Vagina (tissue), 2 donors: ENCODE measurements around the gene NUDT8. TPM values are rescaled to one million over a fixed set of nuclear protein-coding genes. Genes with fewer than 3 reads are reported as not detected.

Source experiments
- DNase-seq, 2 donors: peaks; one replicate each; pipeline ENCODE4 v3.0.0-alpha.2; 2017; ENCODE audit errors: extremely low spot score in 2 of 2
- H3K27ac ChIP-seq: fragments of 200-600 bp; sonication (generic); one replicate; pipeline ENCODE4 v1.5.1; 2019
- H3K27me3 ChIP-seq: fragments of 200-600 bp; sonication (generic); one replicate; pipeline ENCODE4 v1.5.1; 2019
- H3K36me3 ChIP-seq, 2 donors: fragments of 200-600 bp; sonication (generic); one replicate each; pipeline ENCODE4 v1.5.1; 2017 to 2019
- H3K4me1 ChIP-seq: fragments of 200-600 bp; sonication (generic); one replicate; pipeline ENCODE4 v1.5.1; 2019
- H3K4me3 ChIP-seq, 2 donors: fragments of 200-600 bp; sonication (generic); 1 replicate in 1 of 2; 2 replicates in 1 of 2; pipeline ENCODE4 v1.5.1; 2016 to 2019
- H3K9me3 ChIP-seq: fragments of 200-600 bp; sonication (generic); one replicate; pipeline ENCODE4 v1.5.1; 2019
- CTCF ChIP-seq, 3 experiments: fragments of 450-650 bp in 2 of 3; fragments of 200-600 bp in 1 of 3; sonication (generic) in 1 of 3; IDR thresholded peaks; one replicate each; pipeline ENCODE4 v1.5.1; 2017 to 2019; ENCODE audit warnings: antibody characterized with exemption in 3 of 3, mild to moderate bottlenecking in 2 of 3, moderate library complexity in 2 of 3
- POLR2A ChIP-seq, 2 donors: fragments of 450-650 bp; IDR thresholded peaks; one replicate each; pipeline ENCODE4 v1.6.1; 2017; ENCODE audit warnings: antibody characterized with exemption in 2 of 2, mild to moderate bottlenecking in 2 of 2, moderate library complexity in 2 of 2
- POLR2AphosphoS5 ChIP-seq, 2 donors: sonication (generic); formaldehyde crosslinking; IDR thresholded peaks; one replicate each; pipeline ENCODE4 v1.9.0; 2017; ENCODE audit warnings: antibody characterized with exemption in 2 of 2, mild to moderate bottlenecking in 2 of 2, low read depth in 1 of 2; ENCODE audit not compliant: insufficient read depth in 1 of 2
- intact Hi-C: fragments of 100-400 bp; cut with DNase I; formaldehyde crosslinking; loops from one replicate; pipeline ENCODE4 v1.15.1; 2023
- total RNA-seq: library from RNA; depleted of rRNA; stranded (reverse); fragments of >200 nt; gene quantifications from one replicate; pipeline ENCODE4 v1.2.3, GENCODE V29; 2016

Gene NUDT8
- total RNA-seq, 1 donor from 2014 or later = 23.8 TPM

- TF ChIP-seq CTCF (IDR thresholded peaks at IDR 0.05) (no peak), POLR2AphosphoS5 (IDR thresholded peaks at IDR 0.05; ENCODE audit: insufficient read depth in 1 of 2, low read depth in 1 of 2) (no peak), POLR2A (IDR thresholded peaks at IDR 0.05) (no peak)
- no peak for DNase-seq
- Histone ChIP-seq H3K27ac (no peak overlapping the region), H3K9me3 (no peaks in the 10 kb centered on the region), H3K4me3 (no peak overlapping the region), H3K36me3 (no peaks in the 10 kb centered on the region), H3K27me3 (no peaks in the 10 kb centered on the region), H3K4me1 (peaks cover 9% of the 10 kb centered on the region)
- intact Hi-C loops = no loop called here
Measured at GRCh38 chr11:67634366-67635230, 4.9 kb upstream of the NUDT8 start.

- Histone ChIP-seq H3K36me3 (no peaks in the 10 kb centered on the region), H3K9me3 (no peaks in the 10 kb centered on the region), H3K4me1 (peaks cover 16% of the 10 kb centered on the region), H3K4me3 (no peak overlapping the region), H3K27me3 (no peaks in the 10 kb centered on the region), H3K27ac (no peak overlapping the region)
- intact Hi-C loops = no loop called here
- TF ChIP-seq CTCF (IDR thresholded peaks at IDR 0.05) (no peak), POLR2A (IDR thresholded peaks at IDR 0.05) (no peak), POLR2AphosphoS5 (IDR thresholded peaks at IDR 0.05; ENCODE audit: insufficient read depth in 1 of 2, low read depth in 1 of 2) (no peak)
- no peak for DNase-seq
Measured at GRCh38 chr11:67633758-67634365, 4.1 kb upstream of the NUDT8 start.

- no peak for DNase-seq
- H3K27me3 ChIP-seq = no peaks in the 10 kb centered on the region
- TF ChIP-seq POLR2AphosphoS5 (IDR thresholded peaks at IDR 0.05; ENCODE audit: insufficient read depth in 1 of 2, low read depth in 1 of 2) = no peak
- TF ChIP-seq POLR2A (IDR thresholded peaks at IDR 0.05) = no peak
- TF ChIP-seq CTCF (IDR thresholded peaks at IDR 0.05) = no peak
- H3K4me3 ChIP-seq = no peak overlapping the region
- H3K4me1 ChIP-seq = peaks cover 23% of the 10 kb centered on the region
- no peak overlapping the region for H3K27ac ChIP-seq
- no peaks in the 10 kb centered on the region for H3K36me3 ChIP-seq
- H3K9me3 ChIP-seq = no peaks in the 10 kb centered on the region
- intact Hi-C loops = no loop called here
Measured at GRCh38 chr11:67632982-67633755, 3.4 kb upstream of the NUDT8 start.

- Histone ChIP-seq H3K27me3 (no peaks in the 10 kb centered on the region), H3K4me3 (no peak overlapping the region), H3K4me1 (peaks cover 24% of the 10 kb centered on the region), H3K9me3 (no peaks in the 10 kb centered on the region), H3K36me3 (no peaks in the 10 kb centered on the region), H3K27ac (no peak overlapping the region)
- DNase-seq = no peak
- intact Hi-C loops = no loop called here
- TF ChIP-seq POLR2AphosphoS5 (IDR thresholded peaks at IDR 0.05; ENCODE audit: insufficient read depth in 1 of 2, low read depth in 1 of 2) (no peak), POLR2A (IDR thresholded peaks at IDR 0.05) (no peak), CTCF (IDR thresholded peaks at IDR 0.05) (no peak)
Measured at GRCh38 chr11:67632175-67632981, 2.6 kb upstream of the NUDT8 start.
